HG03442 (cell line): Measurements from ENCODE around the gene RAB3IL1.

Experiments used
- ATAC-seq: cut with Tn5 transposase; IDR thresholded peaks from one replicate; pipeline ENCODE4 v1.9.1; 2021; ENCODE audit warnings: mild to moderate bottlenecking, moderate library complexity; ENCODE audit not compliant: unreplicated experiment

RAB3IL1 gene

DNA sequence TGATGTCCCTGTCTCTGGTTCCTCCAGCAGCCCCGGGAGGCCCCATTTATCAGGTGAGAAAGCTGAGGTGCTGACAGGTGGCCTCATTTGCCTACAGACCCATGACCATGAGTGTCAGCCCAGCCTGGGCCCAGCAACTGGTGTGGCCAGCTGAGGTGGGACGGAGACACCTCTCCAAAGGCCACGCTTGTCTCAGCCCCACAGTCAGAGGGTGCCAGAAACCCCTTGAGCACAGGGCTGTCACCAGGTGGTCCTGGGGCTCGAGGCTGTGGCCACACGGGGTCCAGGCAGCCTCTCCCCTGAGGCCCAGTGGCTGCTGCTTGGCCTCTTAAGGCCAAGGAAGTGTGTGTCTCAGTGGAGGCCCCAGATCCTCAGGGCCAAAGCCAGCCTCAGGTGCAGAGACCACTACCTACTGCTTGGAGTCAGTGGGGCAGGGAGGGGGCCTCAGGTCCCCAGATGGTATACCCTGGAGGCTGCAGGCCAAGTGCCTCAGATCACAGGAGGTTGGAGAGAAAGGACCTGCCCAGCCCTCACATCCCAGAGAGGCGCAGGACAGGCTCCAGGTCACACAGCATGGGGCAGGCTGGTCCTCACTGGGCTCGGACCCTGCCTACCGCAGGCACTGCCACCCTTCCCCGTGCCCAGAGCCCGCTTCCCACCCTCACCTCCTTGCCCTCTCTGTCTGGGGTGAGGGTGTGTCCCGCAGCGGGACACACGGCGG is 11.4 kb downstream of the RAB3IL1 start:
- no peak for ATAC-seq

DNA sequence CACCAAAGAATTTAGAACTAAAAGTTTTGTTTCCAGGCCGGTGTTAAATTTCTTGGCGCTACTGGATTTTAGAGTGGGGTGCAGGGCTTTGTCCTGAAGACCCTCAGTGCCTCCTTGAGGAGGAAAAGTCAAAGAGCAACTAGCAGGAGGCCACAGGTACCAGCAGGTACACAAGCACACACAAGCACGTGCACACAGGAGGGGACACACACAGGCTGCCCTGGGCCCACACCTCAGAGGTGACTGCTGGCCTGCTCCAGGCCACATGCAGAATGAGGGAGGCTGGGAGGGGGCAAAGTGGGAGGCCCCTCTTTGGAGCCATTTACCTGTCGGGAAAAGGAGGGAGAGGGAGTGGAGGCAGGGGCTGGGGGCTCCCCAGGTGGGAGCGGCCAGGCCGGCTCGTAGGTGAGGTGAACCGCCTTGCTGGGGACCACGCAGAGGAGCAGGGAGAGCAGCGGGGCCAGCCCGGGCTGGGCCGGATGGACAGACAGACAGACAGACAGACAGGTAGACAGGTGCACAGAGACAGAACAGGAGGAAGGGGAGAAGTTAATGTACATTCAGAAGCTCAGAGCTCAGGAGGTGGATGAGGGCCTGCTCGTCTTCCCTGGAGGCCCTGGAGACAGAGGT is 12.2 kb downstream of the RAB3IL1 start:
- no peak for ATAC-seq

DNA sequence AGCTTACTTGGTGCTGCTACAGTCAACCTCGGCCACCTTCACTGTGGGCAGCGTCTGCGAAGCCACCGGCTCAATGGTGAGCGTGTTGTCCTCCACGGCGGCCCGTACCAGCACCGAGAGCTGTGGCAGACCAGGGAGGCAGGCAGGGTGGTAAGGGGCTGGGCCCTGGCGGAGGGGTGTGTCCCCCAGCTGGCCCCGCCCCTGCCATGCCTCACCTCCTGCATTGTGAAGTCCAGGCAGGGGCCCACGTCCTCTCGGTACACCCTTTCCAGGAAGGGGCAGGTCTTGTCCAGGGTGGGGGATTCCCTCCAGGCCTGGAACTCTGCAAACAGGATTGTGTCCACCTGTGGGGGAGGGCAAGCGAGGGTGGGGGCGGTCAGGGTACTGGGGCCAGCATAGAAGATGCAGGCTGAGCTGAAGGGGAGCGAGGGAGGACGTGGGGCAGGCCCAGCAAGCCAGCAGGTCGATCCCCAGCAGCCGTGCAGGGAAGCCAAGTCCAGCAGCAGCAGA is 12.8 kb downstream of the RAB3IL1 start:
- ATAC-seq: no peak

DNA sequence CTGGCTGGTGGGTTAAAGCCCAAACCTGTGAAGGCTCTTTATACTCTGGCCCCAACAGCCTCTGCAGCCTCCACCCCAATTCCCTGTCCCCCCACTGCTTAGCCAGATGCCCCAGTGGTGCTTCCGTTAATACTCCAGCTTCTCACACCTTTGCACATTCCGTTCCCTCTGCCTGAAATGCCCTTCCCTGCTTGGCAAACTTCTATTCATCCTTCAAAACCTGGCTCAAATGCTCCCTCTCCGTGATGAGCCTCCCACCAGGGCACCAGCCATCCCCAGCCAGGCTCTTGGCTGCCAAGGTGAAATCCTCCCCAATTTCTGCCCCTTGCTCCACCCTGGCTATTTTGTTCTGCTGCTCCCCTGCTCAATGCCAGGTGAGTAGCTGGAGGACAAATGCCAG is 13.5 kb downstream of the RAB3IL1 start:
- ATAC-seq: no peak

DNA sequence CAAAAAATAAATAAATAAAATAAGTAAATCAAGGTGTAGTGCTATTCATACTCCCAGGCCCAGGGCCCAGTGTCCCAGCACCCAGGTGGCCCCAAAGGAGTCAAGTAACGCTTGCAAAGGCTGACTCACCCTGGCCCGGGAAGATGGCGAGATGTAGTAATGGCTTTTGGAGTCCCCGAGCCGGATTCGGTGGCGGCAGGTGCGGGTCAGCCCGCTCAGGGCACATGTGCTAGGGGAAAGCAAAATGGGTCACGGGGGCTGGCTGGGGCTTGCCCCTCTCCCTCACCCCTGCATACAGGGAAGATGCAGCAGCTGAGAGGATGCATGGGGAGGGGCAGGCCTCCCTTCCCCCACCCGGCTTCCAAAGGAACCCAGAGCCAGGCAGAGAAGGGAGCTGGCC is 15.1 kb downstream of the RAB3IL1 start:
- no peak for ATAC-seq

DNA sequence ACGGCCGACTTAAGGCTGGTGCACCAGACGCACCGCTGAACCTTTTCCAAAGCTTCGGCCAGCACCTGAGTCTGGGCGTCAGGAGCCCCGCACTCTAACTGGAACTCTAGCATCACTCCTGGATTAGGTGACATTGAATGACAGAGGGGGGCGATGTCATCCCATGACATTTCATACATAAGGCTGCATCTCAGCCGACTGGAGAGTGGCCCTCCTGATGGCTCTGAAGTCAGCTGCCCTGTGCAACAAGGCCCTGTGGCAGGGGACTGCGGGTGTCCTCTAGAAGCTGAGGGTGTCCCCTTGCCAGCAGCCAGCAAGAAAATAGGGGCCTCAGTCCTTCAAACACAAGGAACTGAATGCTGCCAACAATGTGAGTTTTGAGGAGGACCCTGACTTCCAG is 16.0 kb downstream of the RAB3IL1 start:
- ATAC-seq: no peak

DNA sequence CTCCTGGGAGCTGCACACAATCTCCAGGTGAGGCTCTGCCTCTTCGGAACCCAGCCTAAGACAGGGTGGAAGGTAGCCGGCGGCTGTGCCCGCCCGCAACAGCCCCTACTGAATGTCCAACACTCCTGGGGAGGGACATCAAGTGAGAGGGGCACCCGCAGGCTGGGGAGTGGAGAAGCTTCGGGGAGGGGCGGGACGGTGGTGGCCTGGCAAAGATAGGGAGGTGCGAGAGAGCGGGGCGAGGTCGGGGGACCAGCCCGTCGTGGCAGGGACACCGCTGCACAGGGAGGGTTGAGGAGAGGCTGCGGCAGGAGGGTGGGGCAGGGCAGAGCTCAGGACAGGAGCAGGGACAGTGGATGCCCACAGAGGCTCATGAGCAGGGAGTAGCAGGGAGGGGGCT is 17.1 kb downstream of the RAB3IL1 start:
- no peak for ATAC-seq

DNA sequence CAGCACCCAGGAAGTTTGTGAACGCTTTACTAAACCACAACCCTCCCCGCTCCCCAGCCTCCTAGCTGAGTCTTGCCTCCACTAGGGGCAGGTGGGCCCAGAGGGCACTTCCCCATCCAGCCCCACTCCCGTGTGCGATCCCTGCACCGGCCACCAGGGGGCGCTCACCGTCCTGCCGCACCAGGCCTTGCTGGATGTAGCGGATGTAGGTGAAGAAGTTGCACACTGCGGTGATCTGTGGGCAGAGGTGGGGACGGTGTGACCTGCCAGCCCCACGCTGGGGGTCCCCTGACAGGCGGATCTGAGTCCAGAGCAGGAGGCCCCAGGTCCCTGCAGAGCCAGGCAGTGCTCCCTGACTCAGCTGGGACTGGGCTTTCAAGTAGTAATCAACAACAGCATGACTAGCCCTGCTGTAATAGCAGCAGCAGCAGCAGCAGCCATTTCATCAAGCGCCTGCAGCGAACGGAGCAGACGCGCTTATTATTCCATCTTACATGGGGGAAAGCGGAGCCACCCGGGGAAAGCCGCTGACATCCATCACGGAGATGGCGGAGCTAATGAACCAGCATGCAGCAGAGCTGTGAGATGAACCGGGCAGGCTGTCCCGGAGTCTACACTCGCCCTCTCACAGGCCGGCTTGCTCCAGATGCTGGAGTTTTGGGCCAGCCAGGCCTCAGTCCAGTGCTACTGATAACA is 18.1 kb downstream of the RAB3IL1 start:
- ATAC-seq: peak; percentile 61

DNA sequence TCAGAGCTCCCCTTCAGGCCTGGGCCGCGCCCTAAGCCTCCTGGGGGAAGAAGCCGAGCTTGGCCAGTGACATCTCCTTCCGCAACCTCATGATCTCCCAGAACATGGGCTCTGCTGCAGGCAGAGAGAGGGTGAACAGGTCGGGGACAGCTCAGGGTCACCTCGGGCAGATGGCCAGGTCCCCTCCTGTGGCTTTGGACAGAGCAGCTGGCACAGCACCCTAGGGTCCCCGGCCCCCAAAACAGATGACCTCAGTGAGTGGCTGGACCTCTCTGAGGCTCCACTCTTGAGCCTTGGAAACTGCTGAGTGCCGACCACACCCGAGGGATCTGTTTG is 19.2 kb downstream of the RAB3IL1 start:
- no peak for ATAC-seq

DNA sequence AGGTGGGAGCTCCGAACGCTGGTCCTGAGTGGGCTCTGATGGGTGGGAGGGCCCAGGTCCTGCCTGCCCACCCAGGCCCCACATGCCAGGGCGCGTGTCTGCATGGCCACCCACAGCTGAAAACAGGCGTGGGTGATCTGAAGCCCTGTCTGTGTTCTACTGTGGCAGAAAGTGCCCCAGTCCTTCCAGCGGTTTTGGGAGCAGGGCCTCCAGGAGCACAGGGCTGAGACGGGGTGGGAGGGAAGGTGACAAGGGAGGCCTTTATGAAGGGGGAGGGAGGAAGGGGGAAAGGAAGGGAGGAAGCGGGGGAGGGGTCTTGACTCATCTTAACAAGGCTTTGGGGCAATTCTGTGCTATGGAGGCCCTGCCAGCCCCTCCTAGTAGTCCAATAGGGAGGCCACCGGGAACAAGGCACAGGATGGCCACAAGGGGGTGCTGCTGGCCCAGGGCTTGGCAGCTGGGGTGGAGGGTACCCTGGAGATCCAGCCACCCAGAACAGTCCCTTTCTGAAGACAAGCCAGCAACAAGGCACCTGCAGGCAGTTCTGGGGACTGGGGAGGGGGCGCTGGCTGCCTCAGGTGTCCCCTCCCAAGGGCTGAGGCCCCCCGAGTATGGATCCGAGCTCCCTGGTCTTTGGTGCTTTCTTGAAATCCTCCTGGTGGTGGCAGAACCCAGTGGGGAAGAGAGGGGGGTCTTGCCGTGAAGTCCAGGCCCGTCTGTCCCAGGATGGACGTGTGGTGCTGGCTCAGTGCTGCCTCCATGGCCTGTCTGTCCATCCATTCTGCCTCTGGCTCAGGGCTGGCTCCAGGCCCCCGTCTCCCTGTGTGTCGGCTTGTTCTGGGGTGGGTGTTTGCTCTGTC is 19.7 kb downstream of the RAB3IL1 start:
- ATAC-seq: no peak

DNA sequence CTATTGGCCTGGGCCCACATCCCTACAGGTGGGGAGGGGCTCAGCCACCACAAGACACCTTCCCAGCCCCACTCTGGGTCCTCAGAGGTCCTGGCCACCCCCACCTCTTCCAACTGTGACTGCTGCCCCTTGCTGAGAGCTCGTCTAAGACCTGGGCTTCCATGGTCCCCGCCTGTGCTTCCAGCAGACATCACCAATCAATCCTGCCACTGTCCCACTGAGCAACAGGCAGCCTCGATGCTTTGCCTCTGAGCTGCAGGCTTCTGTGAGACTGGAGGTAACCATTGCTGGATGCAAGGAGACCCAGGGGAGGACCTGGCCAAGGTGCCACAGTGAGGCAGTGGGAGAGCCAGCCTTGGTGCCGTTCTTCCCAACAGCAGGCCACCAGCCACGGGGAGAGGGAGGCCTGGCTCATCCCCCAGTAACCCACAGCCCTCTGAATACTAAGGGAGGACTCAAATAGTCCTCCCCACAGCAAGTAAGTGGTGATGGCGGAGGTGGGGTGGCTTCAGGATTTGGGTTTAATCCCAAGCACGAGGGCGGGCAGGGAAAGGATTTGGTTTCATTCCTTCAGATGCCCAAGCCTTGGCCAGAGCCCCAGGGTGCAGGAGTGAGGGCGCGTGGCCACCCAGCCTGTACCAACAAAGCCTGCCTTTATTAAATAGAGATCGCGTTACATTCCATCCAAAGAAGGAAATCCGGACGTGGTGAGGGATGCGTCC is 20.5 kb downstream of the RAB3IL1 start:
- ATAC-seq: no peak

DNA sequence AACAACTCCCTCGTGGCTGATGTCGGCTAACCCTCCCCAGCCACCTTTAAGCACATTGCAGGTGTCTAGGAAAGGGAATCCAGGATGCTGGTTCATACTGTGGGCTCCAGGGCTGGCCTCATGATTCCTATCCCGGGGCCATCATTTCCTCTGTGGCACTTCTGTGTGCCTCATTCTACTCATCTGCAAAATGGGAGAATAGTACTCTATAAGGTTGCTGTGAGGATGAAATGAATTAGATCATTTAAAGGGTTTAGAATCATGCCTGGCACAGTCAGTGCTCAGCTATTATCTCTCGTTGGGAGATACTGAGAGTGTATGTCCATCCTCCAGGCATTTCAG is 21.7 kb downstream of the RAB3IL1 start:
- ATAC-seq: no peak

DNA sequence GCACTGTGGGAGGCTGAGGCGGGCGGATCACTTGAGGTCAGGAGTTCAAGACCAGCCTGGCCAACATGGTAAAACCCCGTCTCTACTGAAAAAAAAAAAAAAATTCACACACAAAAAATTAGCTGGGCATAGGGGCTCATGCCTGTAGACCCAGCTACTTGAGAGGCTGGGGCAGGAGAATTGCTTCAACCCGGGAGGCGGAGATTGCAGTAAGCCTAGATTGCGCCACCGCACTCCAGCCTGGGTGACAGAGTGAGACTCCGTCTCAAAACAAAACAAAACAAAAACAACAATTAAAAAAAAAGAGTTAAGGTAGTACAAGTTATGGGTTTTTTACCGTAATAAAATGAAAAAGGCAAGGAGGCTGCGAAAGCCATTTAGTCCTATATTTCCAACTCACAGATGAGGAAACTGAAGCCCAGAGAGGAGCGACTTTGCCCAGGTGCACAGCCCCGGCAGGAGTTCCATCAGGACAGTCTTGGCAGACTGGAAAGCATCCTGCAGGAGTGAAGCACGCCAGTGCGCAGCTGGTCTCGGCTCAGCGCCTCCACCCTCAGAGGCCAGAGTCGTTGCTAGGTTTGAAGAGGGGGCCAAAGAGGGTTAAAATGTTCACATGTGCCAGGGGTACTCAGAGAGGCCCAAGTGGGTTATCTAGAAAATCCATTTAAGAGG is 22.2 kb downstream of the RAB3IL1 start:
- ATAC-seq: no peak

DNA sequence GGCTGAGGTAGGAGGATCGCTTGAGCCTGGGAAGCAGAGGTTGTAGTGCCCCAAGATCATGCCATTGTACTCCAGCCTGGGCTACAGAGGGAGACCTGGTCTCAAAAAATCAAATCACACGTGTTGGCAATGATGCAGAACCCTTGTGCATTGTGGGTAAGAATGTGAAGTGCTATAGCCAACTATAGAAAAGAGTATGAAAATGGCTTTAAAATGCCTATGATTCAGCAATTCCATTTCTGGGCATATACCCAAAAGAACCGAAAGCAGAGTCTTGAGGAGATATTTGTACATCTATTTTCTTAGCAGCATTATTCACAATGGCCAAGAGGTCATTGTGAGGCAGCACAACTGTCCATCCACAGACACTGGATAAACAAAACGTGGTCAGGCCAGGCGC is 23.4 kb downstream of the RAB3IL1 start:
- ATAC-seq: no peak

DNA sequence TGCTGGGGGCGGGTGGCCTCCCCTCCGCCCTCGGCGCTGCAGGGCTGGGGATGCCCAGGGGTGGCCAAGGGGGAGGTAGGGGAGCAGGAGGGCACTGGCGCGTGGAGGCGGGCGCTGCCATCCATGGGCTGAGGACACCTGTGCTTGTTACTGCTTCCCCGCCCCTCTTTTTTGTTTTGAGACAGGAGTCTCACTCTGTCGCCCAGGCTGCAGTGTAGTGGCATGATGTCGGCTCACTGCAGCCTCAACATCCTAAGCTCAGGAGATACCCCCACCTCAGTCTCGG is 25.3 kb downstream of the RAB3IL1 start:
- peak; percentile 22 for ATAC-seq

DNA sequence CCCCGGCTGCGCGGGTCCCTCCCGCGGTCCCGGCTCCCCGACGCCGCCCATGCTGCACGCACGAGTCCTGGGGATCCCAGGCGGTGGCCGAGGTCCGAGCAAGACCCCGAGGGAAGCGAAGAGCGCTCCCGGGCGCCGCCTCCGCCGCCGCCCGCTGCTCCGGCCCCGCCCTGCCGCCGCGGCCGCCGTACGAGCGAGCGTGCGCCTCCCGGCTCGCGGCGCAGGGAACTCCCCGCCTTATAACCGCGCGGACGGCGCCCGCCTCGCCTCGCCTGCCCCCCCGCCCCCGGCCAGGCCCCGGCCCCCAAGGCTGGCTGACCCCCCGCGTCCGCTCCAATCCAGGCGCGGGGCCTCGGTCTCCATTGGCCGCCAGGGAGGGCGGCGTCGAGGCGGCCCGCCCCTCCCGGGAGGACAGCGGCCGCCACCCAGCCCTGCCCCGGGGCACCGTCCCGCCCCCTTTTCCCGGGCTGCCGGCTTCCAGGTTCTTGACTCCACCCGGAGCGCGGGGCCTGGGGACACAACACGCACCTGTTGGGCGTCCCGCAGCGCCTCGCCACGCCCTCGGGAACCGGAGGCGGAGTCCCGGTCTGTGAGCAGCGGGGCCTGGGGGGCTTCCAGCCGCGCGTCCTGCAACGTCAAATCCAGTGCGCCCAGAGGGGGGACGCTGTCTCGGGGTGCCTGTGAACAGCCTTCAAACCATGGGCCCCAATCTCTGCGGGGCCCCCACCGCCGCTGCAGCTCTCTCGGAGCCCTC is 25.9 kb downstream of the RAB3IL1 start, which contains the start of gene FADS3:
Gene FADS3 (minus strand): TSS at position 215 of the 754 bp plus-strand sequence. CDS start 164 bp downstream, at position 51.
- ATAC-seq: peak; percentile 62

DNA sequence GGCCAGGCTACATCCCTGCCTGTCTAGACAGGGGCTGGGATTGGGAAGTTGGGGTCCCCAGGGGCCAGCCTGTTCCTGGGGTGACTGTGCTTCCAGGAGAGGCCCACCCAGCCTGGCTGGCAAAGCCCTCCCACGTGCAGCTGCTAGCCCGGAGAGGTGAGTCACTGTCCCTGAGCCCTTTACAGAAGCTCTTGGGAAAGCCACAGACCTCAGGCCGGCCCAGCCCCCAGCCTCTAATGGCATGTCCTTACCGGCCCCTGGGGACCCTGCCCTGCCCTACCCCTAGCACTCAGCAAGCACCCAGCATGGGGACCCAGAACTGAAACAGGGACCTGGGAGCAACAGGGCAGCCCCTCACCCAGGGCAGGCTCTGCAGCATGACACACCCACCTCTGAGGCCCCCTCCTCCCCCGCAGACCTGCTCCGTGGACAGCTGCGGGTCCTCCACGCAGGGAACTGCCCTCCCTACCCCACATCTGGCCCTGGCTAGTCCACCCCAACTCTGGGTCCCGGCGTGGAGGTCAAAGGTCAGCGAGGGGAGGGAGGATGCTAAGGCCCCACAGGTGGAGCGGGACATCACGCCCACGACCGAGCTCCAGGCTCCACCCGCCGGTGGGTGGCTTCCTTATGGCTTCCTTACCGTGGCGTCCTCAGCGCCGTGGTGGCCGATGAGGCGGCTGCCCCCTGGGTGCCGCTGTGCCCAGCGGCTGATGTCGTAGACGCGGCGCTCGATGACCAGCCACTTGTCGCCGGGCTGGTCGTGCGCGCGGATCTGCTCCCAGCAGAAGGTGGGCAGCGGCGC is 26.6 kb downstream of the RAB3IL1 start:
- ATAC-seq: peak; percentile 17

DNA sequence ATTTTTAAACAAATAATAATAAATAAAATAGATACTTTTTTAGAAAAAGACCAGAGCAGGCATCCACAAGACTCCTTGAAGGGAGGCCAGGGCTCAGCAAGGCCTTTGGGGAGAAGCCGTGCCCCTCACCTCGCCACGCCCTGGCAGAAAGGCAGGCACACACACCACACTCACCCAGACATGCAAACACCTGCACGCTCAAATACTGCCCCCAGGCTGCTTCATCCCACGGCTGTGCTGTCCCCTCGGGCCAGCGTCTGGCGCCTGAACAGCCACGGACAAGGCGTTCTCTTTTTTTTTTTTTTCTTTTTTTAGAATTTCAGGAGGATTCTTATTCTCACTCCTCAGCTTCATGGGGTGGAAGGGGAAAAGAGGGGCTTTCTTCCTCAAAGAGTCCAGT is 27.5 kb downstream of the RAB3IL1 start:
- ATAC-seq: no peak

DNA sequence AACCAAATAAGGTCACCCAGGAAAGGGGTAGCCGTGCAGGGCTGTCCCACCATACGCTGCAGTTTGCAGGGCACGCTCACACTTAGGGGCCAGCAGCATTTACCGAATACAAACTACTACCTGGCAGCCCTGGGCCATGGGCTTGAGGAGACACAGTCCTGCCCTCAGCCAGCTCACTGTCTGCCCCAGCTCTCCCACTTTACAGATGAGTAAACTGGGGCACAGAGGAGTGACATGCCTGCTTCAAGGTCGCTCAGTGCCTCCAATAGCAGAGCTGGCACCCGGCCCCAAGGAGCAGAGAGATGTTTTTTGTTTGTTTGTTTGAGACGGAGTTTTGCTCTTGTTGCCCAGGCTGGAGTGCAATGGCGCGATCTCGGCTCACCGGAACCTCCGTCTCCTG is 28.8 kb downstream of the RAB3IL1 start:
- no peak for ATAC-seq
